ENCODE results near the gene DHX58.

The DHX58 gene

GRCh38 chr17:42120161-42120769 lies 7.8 kb upstream of the DHX58 start:
- TF ChIP-seq CTCF (IDR thresholded peaks at IDR 0.05): no peak
- Histone ChIP-seq H3K4me1 (ENCODE audit: control insufficient read depth in 1 of 2, insufficient read depth in 1 of 2, low read depth in 1 of 2, low read length in 1 of 2) (peaks cover 6 to 13% of the 10 kb centered on the region in 2 experiments), H3K27ac (no peak overlapping the region), H3K4me3 (ENCODE audit: low read depth in 1 of 2, low read length in 1 of 2) (no peak overlapping the region), H3K27me3 (no peaks in the 10 kb centered on the region), H3K36me3 (peaks cover 21% of the 10 kb centered on the region), H3K9me3 (no peaks in the 10 kb centered on the region)

GRCh38 chr17:42119301-42119700 lies 6.8 kb upstream of the DHX58 start:
- H3K4me1 ChIP-seq (ENCODE audit: control insufficient read depth in 1 of 2, insufficient read depth in 1 of 2, low read depth in 1 of 2, low read length in 1 of 2): peaks cover 6 to 13% of the 10 kb centered on the region in 2 experiments
- peaks cover 11% of the 10 kb centered on the region for H3K36me3 ChIP-seq
- no peaks in the 10 kb centered on the region for H3K9me3 ChIP-seq
- no peaks in the 10 kb centered on the region for H3K27me3 ChIP-seq
- H3K4me3 ChIP-seq (ENCODE audit: low read depth in 1 of 2, low read length in 1 of 2): no peak overlapping the region
- no peak for TF ChIP-seq CTCF (IDR thresholded peaks at IDR 0.05)
- H3K27ac ChIP-seq: no peak overlapping the region

GRCh38 chr17:42118545-42118944 lies 6.0 kb upstream of the DHX58 start:
- Histone ChIP-seq H3K9me3 (no peaks in the 10 kb centered on the region), H3K4me3 (ENCODE audit: low read depth in 1 of 2, low read length in 1 of 2) (no peak overlapping the region), H3K27ac (no peak overlapping the region), H3K36me3 (peaks cover 10% of the 10 kb centered on the region), H3K4me1 (ENCODE audit: control insufficient read depth in 1 of 2, insufficient read depth in 1 of 2, low read depth in 1 of 2, low read length in 1 of 2) (peaks cover 6 to 13% of the 10 kb centered on the region in 2 experiments), H3K27me3 (no peaks in the 10 kb centered on the region)
- TF ChIP-seq CTCF (IDR thresholded peaks at IDR 0.05): no peak

GRCh38 chr17:42118126-42118510 lies 5.6 kb upstream of the DHX58 start:
- H3K36me3 ChIP-seq: peaks cover 10% of the 10 kb centered on the region
- TF ChIP-seq CTCF (IDR thresholded peaks at IDR 0.05): no peak

GRCh38 chr17:42117397-42118125 lies 5.0 kb upstream of the DHX58 start:
- H3K27ac ChIP-seq: no peak overlapping the region
- TF ChIP-seq CTCF (IDR thresholded peaks at IDR 0.05): no peak
- peaks cover 12 to 20% of the 10 kb centered on the region in 2 experiments for H3K4me1 ChIP-seq (ENCODE audit: control insufficient read depth in 1 of 2, insufficient read depth in 1 of 2, low read depth in 1 of 2, low read length in 1 of 2)
- H3K36me3 ChIP-seq: peaks cover 5% of the 10 kb centered on the region
- no peaks in the 10 kb centered on the region for H3K27me3 ChIP-seq
- H3K4me3 ChIP-seq (ENCODE audit: low read depth in 1 of 2, low read length in 1 of 2): no peak overlapping the region
- no peaks in the 10 kb centered on the region for H3K9me3 ChIP-seq

More at GRCh38 chr17:42118126-42118510, 5.6 kb upstream of the DHX58 start:
- H3K27me3 ChIP-seq: no peaks in the 10 kb centered on the region
- H3K9me3 ChIP-seq: no peaks in the 10 kb centered on the region
- H3K27ac ChIP-seq: no peak overlapping the region
- H3K4me3 ChIP-seq (ENCODE audit: low read depth in 1 of 2, low read length in 1 of 2): no peak overlapping the region
- H3K4me1 ChIP-seq (ENCODE audit: control insufficient read depth in 1 of 2, insufficient read depth in 1 of 2, low read depth in 1 of 2, low read length in 1 of 2): peaks cover 7 to 14% of the 10 kb centered on the region in 2 experiments
